CD4-positive, alpha-beta T cell (primary cell): Measurements from ENCODE around the gene DNAL1. TPM values are rescaled to one million over a fixed set of nuclear protein-coding genes. Genes with fewer than 3 reads are reported as not detected.

Experiments used
- ATAC-seq: fragments of 200-7000 bp; cut with Tn5 transposase; one replicate; pipeline ENCODE4 v1.10.0; 2022; ENCODE audit warnings: mild to moderate bottlenecking; ENCODE audit not compliant: poor library complexity
- CTCF ChIA-PET: fragments of 350-600 bp; sonication (Branson Sonifier 250); formaldehyde crosslinking; loops from one replicate; lab custom pipeline; 2021; ENCODE audit warnings: antibody characterized with exemption, inconsistent platforms; lab: Charles Lee
- POLR2A ChIA-PET: fragments of 350-600 bp; sonication (Branson Sonifier 250); formaldehyde crosslinking; loops from one replicate; lab custom pipeline; 2021; ENCODE audit warnings: antibody characterized with exemption, inconsistent platforms; lab: Charles Lee
- DNase-seq, 14 experiments: peaks; one replicate each; pipeline ENCODE4 v3.0.0-alpha.2; 2013 to 2020; ENCODE audit warnings: mixed read lengths in 2 of 14
- H3K27ac ChIP-seq, 2 donors: one replicate each; pipeline versions ENCODE4 v1.5.1 to v1.7.0; 2013; ENCODE audit warnings: low read length in 2 of 2, low read depth in 1 of 2, mild to moderate bottlenecking in 1 of 2
- H3K27me3 ChIP-seq, 2 experiments: 1 replicate in 1 of 2; 2 replicates in 1 of 2; pipeline versions ENCODE4 v1.6.1 to v1.7.0; 2013; ENCODE audit warnings: low read length in 2 of 2, control low read depth in 1 of 2, mild to moderate bottlenecking in 1 of 2, moderate library complexity in 1 of 2; ENCODE audit not compliant: insufficient read depth in 2 of 2, control insufficient read depth in 1 of 2
- H3K36me3 ChIP-seq: one replicate; pipeline ENCODE4 v1.6.1; 2013; ENCODE audit warnings: low read length, control low read depth; ENCODE audit not compliant: insufficient read depth
- H3K4me1 ChIP-seq: one replicate; pipeline ENCODE4 v1.6.1; 2013; ENCODE audit warnings: low read length, control low read depth; ENCODE audit not compliant: insufficient read depth
- H3K4me3 ChIP-seq: one replicate; pipeline ENCODE4 v1.5.1; 2013; ENCODE audit warnings: mild to moderate bottlenecking, low read length, moderate library complexity
- H3K9me3 ChIP-seq, 2 experiments: 1 replicate in 1 of 2; 2 replicates in 1 of 2; pipeline versions ENCODE4 v1.6.1 to v1.7.0; 2013; ENCODE audit warnings: low read length in 2 of 2, mild to moderate bottlenecking in 2 of 2, control low read depth in 1 of 2, moderate library complexity in 1 of 2; ENCODE audit not compliant: control insufficient read depth in 1 of 2, insufficient read depth in 1 of 2
- H3K27ac Mint-ChIP-seq: one replicate; pipeline ENCODE4 v1.8.0; 2020; ENCODE audit warnings: mixed read lengths
- H3K27me3 Mint-ChIP-seq: one replicate; pipeline ENCODE4 v1.8.0; 2021; ENCODE audit warnings: mixed read lengths
- H3K36me3 Mint-ChIP-seq: one replicate; pipeline ENCODE4 v1.8.0; 2021; ENCODE audit warnings: low read depth, mixed read lengths
- H3K4me1 Mint-ChIP-seq: one replicate; pipeline ENCODE4 v1.8.0; 2021; ENCODE audit warnings: low read depth, mixed read lengths
- H3K4me3 Mint-ChIP-seq: one replicate; pipeline ENCODE4 v1.8.0; 2020; ENCODE audit warnings: mild to moderate bottlenecking, mixed read lengths
- H3K9me3 Mint-ChIP-seq: one replicate; pipeline ENCODE4 v1.8.0; 2020; ENCODE audit warnings: mixed read lengths
- CTCF ChIP-seq: fragments of 200-600 bp; IDR thresholded peaks from one replicate; pipeline ENCODE4 v1.8.0; 2022; ENCODE audit warnings: antibody characterized with exemption, mild to moderate bottlenecking
- intact Hi-C, 2 experiments: fragments of 100-400 bp; cut with DNase I in 1 of 2; cut with micrococcal nuclease in 1 of 2; formaldehyde crosslinking; loops; one replicate each; pipeline versions ENCODE4 v1.15.1 to v1.9.0; 2023 to 2025; cut with DNase I, micrococcal nuclease
- total RNA-seq, 174 experiments: library from RNA in 2 of 174; stranded (reverse) in 2 of 174; gene quantifications; one replicate each; pipeline ENCODE4 v1.2.3 and lab custom pipeline; 2021 to 2026

DNAL1 gene
- total RNA-seq, 2 experiments from 2014 or later: 2.9 to 3.7 TPM

- no peaks in the 10 kb centered on the region for H3K27me3 Mint-ChIP-seq
- no peak for TF ChIP-seq CTCF
- no peak overlapping the region for H3K27ac Mint-ChIP-seq
- H3K9me3 Mint-ChIP-seq: no peaks in the 10 kb centered on the region
- no peaks in the 10 kb centered on the region for H3K27me3 ChIP-seq
- H3K36me3 Mint-ChIP-seq: peaks cover 3% of the 10 kb centered on the region
- H3K9me3 ChIP-seq: no peaks in the 10 kb centered on the region
- intact Hi-C loops: no loop called here
- H3K4me1 ChIP-seq: peaks cover 10% of the 10 kb centered on the region
- no peak overlapping the region for H3K27ac ChIP-seq
- peaks cover 7% of the 10 kb centered on the region for H3K4me1 Mint-ChIP-seq
- no peak overlapping the region for H3K4me3 Mint-ChIP-seq
- DNase-seq: no peak
- ChIA-PET POLR2A (no interaction called here), CTCF (no interaction called here)
- H3K4me3 ChIP-seq: no peak overlapping the region
- no peaks in the 10 kb centered on the region for H3K36me3 ChIP-seq
- ATAC-seq: no peak
These were observed 28.0 kb upstream of the DNAL1 start for GRCh38 chr14:73616831-73617230.

GRCh38 chr14:73619524-73619923 is 25.3 kb upstream of the DNAL1 start:
- H3K4me3 Mint-ChIP-seq: no peak overlapping the region
- H3K36me3 ChIP-seq: no peaks in the 10 kb centered on the region
- H3K27ac ChIP-seq: no peak overlapping the region
- H3K27me3 Mint-ChIP-seq: no peaks in the 10 kb centered on the region
- H3K9me3 ChIP-seq: no peaks in the 10 kb centered on the region
- H3K36me3 Mint-ChIP-seq: no peaks in the 10 kb centered on the region
- ATAC-seq (no peak), DNase-seq (no peak)
- H3K4me3 ChIP-seq: no peak overlapping the region
- H3K27ac Mint-ChIP-seq: no peak overlapping the region
- intact Hi-C loops: no loop called here
- ChIA-PET POLR2A (no interaction called here), CTCF (no interaction called here)
- H3K4me1 ChIP-seq: no peaks in the 10 kb centered on the region
- no peaks in the 10 kb centered on the region for H3K27me3 ChIP-seq
- no peaks in the 10 kb centered on the region for H3K4me1 Mint-ChIP-seq
- H3K9me3 Mint-ChIP-seq: no peaks in the 10 kb centered on the region
- no peak for TF ChIP-seq CTCF

- DNase-seq (no peak), ATAC-seq (no peak)
- Histone ChIP-seq H3K4me1 (no peaks in the 10 kb centered on the region), H3K27me3 (no peaks in the 10 kb centered on the region), H3K36me3 (no peaks in the 10 kb centered on the region), H3K9me3 (no peaks in the 10 kb centered on the region), H3K27ac (no peak overlapping the region), H3K4me3 (no peak overlapping the region)
- intact Hi-C loops: no loop called here
- Mint-ChIP-seq H3K4me1 (no peaks in the 10 kb centered on the region), H3K27ac (no peak overlapping the region), H3K9me3 (no peaks in the 10 kb centered on the region), H3K27me3 (no peaks in the 10 kb centered on the region), H3K36me3 (no peaks in the 10 kb centered on the region), H3K4me3 (no peak overlapping the region)
- no peak for TF ChIP-seq CTCF
- ChIA-PET CTCF (no interaction called here), POLR2A (no interaction called here)
These were observed 24.5 kb upstream of the DNAL1 start for GRCh38 chr14:73620268-73620667.
